HepG2 (cell line): ENCODE results near the gene PARN. TPM values are rescaled to one million over a fixed set of nuclear protein-coding genes. Genes with fewer than 3 reads are reported as not detected.
A peak's percentile ranks its signal among the peaks of the same experiment; 100 is the strongest.

Experiments used
- AHR ChIP-seq: IDR thresholded peaks from 2 replicates; pipeline ENCODE4 v1.6.1; 2018; ENCODE audit warnings: missing genetic modification reagents, missing compliant biosample characterization
- BCL3 ChIP-seq: sonication (generic); formaldehyde crosslinking; IDR thresholded peaks from 2 replicates; pipeline ENCODE4 v1.5.1; 2020; ENCODE audit warnings: mild to moderate bottlenecking, missing genetic modification reagents, moderate library complexity
- DNMT3B ChIP-seq: conservative IDR thresholded peaks from 2 replicates; pipeline ENCODE4 v1.6.1; 2016; ENCODE audit warnings: missing biosample characterization, control low read depth
- ELF1 ChIP-seq: sonication (generic); formaldehyde crosslinking; IDR thresholded peaks from 2 replicates; pipeline ENCODE4 v1.4.0; 2020; ENCODE audit warnings: missing genetic modification reagents
- ERF ChIP-seq: IDR thresholded peaks from 2 replicates; pipeline ENCODE4 v1.6.1; 2018; ENCODE audit warnings: missing biosample characterization, missing genetic modification reagents
- ETV5 ChIP-seq: IDR thresholded peaks from 2 replicates; pipeline ENCODE4 v1.6.1; 2018; ENCODE audit warnings: missing biosample characterization, missing genetic modification reagents, inconsistent platforms, borderline replicate concordance
- FOSL2 ChIP-seq: sonication (generic); formaldehyde crosslinking; IDR thresholded peaks from 2 replicates; pipeline ENCODE4 v1.4.0; 2020; ENCODE audit warnings: missing genetic modification reagents
- FOXM1 ChIP-seq: sonication (generic); formaldehyde crosslinking; IDR thresholded peaks from 2 replicates; pipeline ENCODE4 v1.5.0; 2020; ENCODE audit warnings: missing genetic modification reagents
- GATAD1 ChIP-seq: IDR thresholded peaks from 2 replicates; pipeline ENCODE4 v1.6.1; 2016; ENCODE audit warnings: missing genetic modification reagents, missing compliant biosample characterization
- HMG20A ChIP-seq: IDR thresholded peaks from 2 replicates; pipeline ENCODE4 v1.6.1; 2016; ENCODE audit warnings: borderline replicate concordance
- LCORL ChIP-seq, 2 experiments: fragments of 450-650 bp in 1 of 2; sonication (generic) in 1 of 2; formaldehyde crosslinking in 1 of 2; IDR thresholded peaks; 2 replicates each; pipeline versions ENCODE4 v1.5.0 to v1.6.1; 2017 to 2020; ENCODE audit warnings: antibody characterized with exemption in 1 of 2, missing genetic modification reagents in 1 of 2
- MTA1 ChIP-seq: sonication (generic); formaldehyde crosslinking; IDR thresholded peaks from 2 replicates; pipeline ENCODE4 v1.4.0; 2020; ENCODE audit warnings: missing genetic modification reagents, mild to moderate bottlenecking, borderline replicate concordance
- MXD4 ChIP-seq: IDR thresholded peaks from 2 replicates; pipeline ENCODE4 v1.6.1; 2016; ENCODE audit warnings: mild to moderate bottlenecking, missing biosample characterization, missing genetic modification reagents
- NR2C2 ChIP-seq: sonication (generic); formaldehyde crosslinking; IDR thresholded peaks from 2 replicates; pipeline ENCODE4 v1.4.0; 2020; ENCODE audit warnings: missing genetic modification reagents, mild to moderate bottlenecking, moderate library complexity, borderline replicate concordance
- PHF20 ChIP-seq: sonication (generic); formaldehyde crosslinking; IDR thresholded peaks from 2 replicates; pipeline ENCODE4 v1.5.0; 2020; ENCODE audit warnings: mild to moderate bottlenecking, missing genetic modification reagents
- SIX1 ChIP-seq: sonication (generic); formaldehyde crosslinking; IDR thresholded peaks from 2 replicates; pipeline ENCODE4 v1.4.0; 2020; ENCODE audit warnings: missing genetic modification reagents, borderline replicate concordance
- SNAI1 ChIP-seq: sonication (generic); formaldehyde crosslinking; IDR thresholded peaks from 2 replicates; pipeline ENCODE4 v1.5.0; 2020; ENCODE audit warnings: mild to moderate bottlenecking, missing genetic modification reagents, borderline replicate concordance
- SOX5 ChIP-seq: IDR thresholded peaks from 2 replicates; pipeline ENCODE4 v1.6.1; 2016; ENCODE audit warnings: borderline replicate concordance
- SP4 ChIP-seq: sonication (generic); formaldehyde crosslinking; IDR thresholded peaks from 2 replicates; pipeline ENCODE4 v1.8.1; 2023; ENCODE audit warnings: mild to moderate bottlenecking, missing genetic modification reagents
- TAF1 ChIP-seq: sonication (generic); formaldehyde crosslinking; IDR thresholded peaks from 2 replicates; pipeline ENCODE4 v1.4.0; 2020; ENCODE audit warnings: missing genetic modification reagents
- ZBTB25 ChIP-seq: IDR thresholded peaks from 2 replicates; pipeline ENCODE4 v1.6.1; 2018; ENCODE audit warnings: missing genetic modification reagents
- ZBTB3 ChIP-seq: sonication (generic); formaldehyde crosslinking; IDR thresholded peaks from 2 replicates; pipeline ENCODE4 v1.4.0; 2020; ENCODE audit warnings: low read depth, mild to moderate bottlenecking, moderate library complexity, missing genetic modification reagents, borderline replicate concordance
- ZFP91 ChIP-seq: sonication (generic); formaldehyde crosslinking; IDR thresholded peaks from 2 replicates; pipeline ENCODE4 v1.9.0; 2022; ENCODE audit warnings: missing genetic modification reagents, mild to moderate bottlenecking, borderline replicate concordance
- ZMYM2 ChIP-seq: sonication (generic); formaldehyde crosslinking; IDR thresholded peaks from 2 replicates; pipeline ENCODE4 v1.8.0; 2022; ENCODE audit warnings: mild to moderate bottlenecking, missing genetic modification reagents
- ZNF121 ChIP-seq: sonication (generic); formaldehyde crosslinking; IDR thresholded peaks from 2 replicates; pipeline ENCODE4 v1.5.0; 2020; ENCODE audit warnings: mild to moderate bottlenecking, missing genetic modification reagents
- ZNF138 ChIP-seq: sonication (generic); formaldehyde crosslinking; IDR thresholded peaks from 2 replicates; pipeline ENCODE4 v1.5.0; 2020; ENCODE audit warnings: mild to moderate bottlenecking, low read depth, missing genetic modification reagents
- ZNF253 ChIP-seq: sonication (generic); formaldehyde crosslinking; IDR thresholded peaks from 2 replicates; pipeline ENCODE4 v1.8.0; 2022; ENCODE audit warnings: mild to moderate bottlenecking, missing genetic modification reagents, borderline replicate concordance
- ZNF317 ChIP-seq: sonication (generic); formaldehyde crosslinking; IDR thresholded peaks from 2 replicates; pipeline ENCODE4 v1.5.0; 2020; ENCODE audit warnings: mild to moderate bottlenecking, missing genetic modification reagents
- ZNF614 ChIP-seq: IDR thresholded peaks from 2 replicates; pipeline ENCODE4 v1.6.1; 2018; ENCODE audit warnings: missing biosample characterization, missing genetic modification reagents, inconsistent platforms, borderline replicate concordance
- ZSCAN31 ChIP-seq: sonication (generic); formaldehyde crosslinking; IDR thresholded peaks from 2 replicates; pipeline ENCODE4 v1.5.0; 2020; ENCODE audit warnings: low read depth, mild to moderate bottlenecking, missing genetic modification reagents
- polyA plus RNA-seq, 8 experiments: library from polyadenylated mRNA; depleted of rRNA in 3 of 8; stranded (reverse) in 7 of 8; unstranded in 1 of 8; fragments of >200 nt; fragmentation: Illumina TruSeq in 4 of 8; extraction: Trizol in 4 of 8; gene quantifications; 2 replicates each; pipeline versions ENCODE4 v1.2.1 to v1.2.3, GENCODE V29; 2011 to 2016; ENCODE audit warnings: low read depth in 4 of 8, missing spikeins in 1 of 8, mixed read lengths in 1 of 8; ENCODE audit not compliant: insufficient read depth in 1 of 8
- total RNA-seq, 5 experiments: library from RNA; depleted of rRNA; stranded (reverse); fragments of >200 nt; fragmentation: Illumina TruSeq; extraction: Trizol; gene quantifications; 2 replicates each; pipeline ENCODE4 v1.2.3, GENCODE V29; 2016; ENCODE audit warnings: low read depth in 1 of 5

PARN gene
- total and polyA plus RNA-seq, 2 of the 13 experiments (the other 11 are each of a cell fraction or from before 2014, with no cell fraction given), result 13.3 to 47.6 TPM

GRCh38 chr16:14473488-14473887 lies 156.6 kb downstream of the PARN start (continued):
- TF ChIP-seq ERF (CRISPR knock-in tag) (peak; percentile 37; the same call in 1 of the 2 replicates), ZNF253 (no peak), HMG20A (CRISPR knock-in tag) (peak; percentile 61; the same call in 1 of the 2 replicates), ETV5 (CRISPR knock-in tag) (peak; percentile 88), ZBTB25 (CRISPR knock-in tag) (peak; percentile 11; the same call in 1 of the 2 replicates), PHF20 (CRISPR knock-in tag) (no peak), MXD4 (peak; percentile 43; the same call in 1 of the 2 replicates), LCORL (IDR thresholded peaks at IDR 0.05) (no peak), LCORL (CRISPR knock-in tag; IDR thresholded peaks at IDR 0.05) (peak; percentile 85), GATAD1 (peak; percentile 59; the same call in 1 of the 2 replicates), NR2C2 (peak; percentile 47), ELF1 (CRISPR knock-in tag) (peak; percentile 57; the same call in 1 of the 2 replicates), ZNF138 (CRISPR knock-in tag) (no peak), AHR (CRISPR knock-in tag) (peak; percentile 54; the same call in 1 of the 2 replicates), BCL3 (CRISPR knock-in tag) (0 out of 2 replicates have a peak, but pooled peaks have one; percentile 41), SOX5 (peak; percentile 62), ZFP91 (CRISPR knock-in tag) (peak; percentile 49; the same call in 1 of the 2 replicates), ZBTB3 (no peak), ZMYM2 (peak; percentile 70), ZNF121 (CRISPR knock-in tag) (peak; percentile 24; the same call in 1 of the 2 replicates), ZSCAN31 (CRISPR knock-in tag) (no peak), SIX1 (no peak), FOSL2 (peak; percentile 77), ZNF317 (CRISPR knock-in tag) (no peak), ZNF614 (CRISPR knock-in tag) (peak; percentile 68; the same call in 1 of the 2 replicates), MTA1 (peak; percentile 20; the same call in 1 of the 2 replicates), TAF1 (CRISPR knock-in tag) (no peak), DNMT3B (CRISPR knock-in tag) (0 out of 2 replicates have a peak, but pooled peaks have one; percentile 39), FOXM1 (CRISPR knock-in tag) (no peak), SNAI1 (no peak), SP4 (CRISPR knock-in tag) (no peak)
